HG02642 (cell line): ENCODE measurements around the gene CHRNB1.

ENCODE experiments used
- ATAC-seq: cut with Tn5 transposase; IDR thresholded peaks from one replicate; pipeline ENCODE4 v1.9.1; 2021; ENCODE audit warnings: mild to moderate bottlenecking; ENCODE audit not compliant: unreplicated experiment, poor library complexity

Gene CHRNB1, protein sequence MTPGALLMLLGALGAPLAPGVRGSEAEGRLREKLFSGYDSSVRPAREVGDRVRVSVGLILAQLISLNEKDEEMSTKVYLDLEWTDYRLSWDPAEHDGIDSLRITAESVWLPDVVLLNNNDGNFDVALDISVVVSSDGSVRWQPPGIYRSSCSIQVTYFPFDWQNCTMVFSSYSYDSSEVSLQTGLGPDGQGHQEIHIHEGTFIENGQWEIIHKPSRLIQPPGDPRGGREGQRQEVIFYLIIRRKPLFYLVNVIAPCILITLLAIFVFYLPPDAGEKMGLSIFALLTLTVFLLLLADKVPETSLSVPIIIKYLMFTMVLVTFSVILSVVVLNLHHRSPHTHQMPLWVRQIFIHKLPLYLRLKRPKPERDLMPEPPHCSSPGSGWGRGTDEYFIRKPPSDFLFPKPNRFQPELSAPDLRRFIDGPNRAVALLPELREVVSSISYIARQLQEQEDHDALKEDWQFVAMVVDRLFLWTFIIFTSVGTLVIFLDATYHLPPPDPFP

DNA sequence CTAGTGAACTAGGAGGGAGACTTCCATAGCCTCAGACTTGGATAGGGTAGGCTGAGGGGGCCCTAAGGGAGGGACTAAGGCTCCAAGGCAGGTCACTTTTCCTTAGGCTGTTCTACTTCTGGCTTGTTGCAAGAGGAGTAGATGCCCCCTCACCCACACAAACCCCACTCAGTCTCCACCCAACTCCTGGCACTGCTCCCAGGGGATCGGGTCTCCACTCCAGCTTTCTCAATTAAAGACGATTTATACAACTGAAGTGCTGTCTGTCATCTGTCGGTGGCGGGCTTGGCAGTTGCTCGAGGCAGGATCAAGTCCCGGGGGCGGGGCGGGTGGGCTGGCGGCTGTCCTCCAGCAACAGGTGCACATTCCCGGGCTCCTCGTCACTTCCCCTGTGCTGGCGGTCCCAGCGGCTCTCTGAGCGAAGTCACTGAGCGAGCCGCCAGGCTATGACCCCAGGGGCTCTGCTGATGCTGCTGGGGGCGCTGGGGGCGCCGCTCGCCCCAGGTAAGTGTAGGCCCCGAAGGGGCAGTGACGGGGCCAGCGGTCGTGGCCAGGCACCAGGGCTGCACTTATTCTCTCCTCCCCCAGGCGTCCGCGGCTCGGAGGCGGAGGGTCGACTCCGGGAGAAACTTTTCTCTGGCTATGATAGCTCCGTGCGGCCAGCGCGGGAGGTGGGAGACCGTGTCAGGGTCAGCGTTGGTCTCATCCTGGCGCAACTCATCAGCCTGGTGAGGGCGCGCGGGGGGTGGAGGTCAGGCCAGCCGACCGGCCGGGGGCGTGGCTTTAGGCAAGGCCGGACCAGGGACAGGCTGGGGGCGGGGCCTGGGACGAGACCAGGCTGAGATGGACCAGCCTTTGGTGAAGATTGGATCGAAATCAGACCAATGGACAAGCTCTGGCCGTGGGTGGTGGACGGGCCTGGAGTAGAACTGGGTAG lies at the start of gene CHRNB1:
TSS of gene CHRNB1 (plus strand) at position 380 of the 937 bp plus-strand sequence. CDS start at position 447, 67 bp downstream.
- ATAC-seq, result peak; percentile 54

DNA sequence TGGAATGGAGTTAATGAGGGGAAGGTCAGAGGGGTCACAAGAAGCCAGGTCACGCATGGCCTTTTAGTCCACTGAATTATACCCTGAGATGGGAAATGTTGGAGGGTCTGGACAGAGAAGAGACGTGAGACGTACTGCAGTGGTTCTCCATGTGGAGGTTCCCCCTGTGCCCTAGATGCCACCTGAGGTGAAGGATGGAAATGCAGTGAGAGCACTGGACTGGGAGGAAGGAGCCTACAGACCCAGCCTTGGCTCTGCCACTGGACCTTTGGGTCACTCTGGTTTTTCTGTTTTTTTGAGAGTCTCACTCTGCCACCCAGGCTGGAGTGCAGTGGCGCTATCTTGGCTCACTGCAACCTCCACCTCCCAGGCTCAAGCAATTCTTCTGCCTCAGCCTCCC lies 48.7 kb upstream of the CHRNB1 start:
- ATAC-seq, result no peak

DNA sequence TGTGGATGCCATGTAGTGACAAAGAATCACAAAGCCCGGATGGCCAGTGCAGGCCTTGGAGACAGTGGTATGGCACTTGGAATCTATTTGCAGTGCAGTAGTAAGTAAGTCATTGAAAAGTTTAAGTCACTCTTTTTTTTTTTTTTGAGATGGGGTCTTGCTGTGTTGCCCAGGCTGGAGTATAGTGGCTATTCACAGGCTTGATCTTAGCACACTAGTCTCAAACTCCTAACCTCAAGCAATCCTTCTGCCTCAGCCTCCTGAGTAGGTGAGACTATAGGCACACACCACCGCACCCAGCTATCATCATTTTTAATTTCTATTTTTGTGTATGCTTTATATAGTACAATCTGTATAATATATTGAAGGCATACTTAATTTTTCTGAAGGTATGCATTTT lies 46.2 kb upstream of the CHRNB1 start:
- ATAC-seq, result no peak

DNA sequence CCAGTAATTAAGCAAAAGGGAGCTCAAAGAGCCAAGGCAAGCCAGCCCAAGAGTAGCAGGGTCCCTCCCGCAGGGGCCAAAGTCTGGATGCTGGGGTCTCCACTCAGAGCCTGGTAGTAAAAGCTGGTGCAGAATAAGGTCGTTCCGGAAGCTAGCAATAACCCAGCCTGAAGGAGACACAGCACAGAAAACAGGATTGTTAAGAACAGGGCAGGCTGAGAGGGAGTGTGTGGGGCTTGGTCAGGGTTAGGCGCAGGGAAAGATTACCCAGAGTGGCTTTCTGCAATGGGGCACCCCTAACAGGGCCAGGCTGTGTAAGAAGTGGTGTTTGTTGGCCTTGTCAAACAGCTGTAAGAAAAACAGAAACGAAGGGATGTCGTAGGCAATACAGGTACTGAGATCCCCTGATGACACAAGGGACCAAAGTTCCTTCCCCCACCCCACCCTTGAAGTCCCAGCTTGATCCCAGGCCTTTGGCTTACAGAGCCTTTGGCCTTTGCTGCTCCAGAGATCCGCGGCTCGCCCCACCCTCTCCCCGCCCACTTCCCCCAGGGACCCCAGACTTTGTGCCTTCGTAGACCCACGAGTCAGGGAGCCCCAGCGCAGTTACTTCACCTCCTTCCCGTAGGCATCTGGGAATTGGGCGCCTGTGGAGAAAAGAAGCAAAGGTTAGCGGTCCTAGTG lies 41.7 kb upstream of the CHRNB1 start:
- no peak for ATAC-seq

DNA sequence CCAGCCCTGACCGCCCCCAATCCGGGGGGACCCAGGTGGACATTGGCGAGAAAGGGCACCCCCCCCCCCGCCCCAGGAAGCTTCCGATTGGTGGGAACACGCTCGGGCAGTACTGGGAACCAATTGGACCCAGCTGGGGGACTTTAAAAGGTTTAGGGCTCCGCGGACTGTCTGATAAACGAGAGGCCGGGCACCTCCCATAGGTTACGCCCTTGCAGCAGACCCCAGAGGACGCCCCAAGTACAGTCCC lies 41.2 kb upstream of the CHRNB1 start:
- ATAC-seq, result no peak

DNA sequence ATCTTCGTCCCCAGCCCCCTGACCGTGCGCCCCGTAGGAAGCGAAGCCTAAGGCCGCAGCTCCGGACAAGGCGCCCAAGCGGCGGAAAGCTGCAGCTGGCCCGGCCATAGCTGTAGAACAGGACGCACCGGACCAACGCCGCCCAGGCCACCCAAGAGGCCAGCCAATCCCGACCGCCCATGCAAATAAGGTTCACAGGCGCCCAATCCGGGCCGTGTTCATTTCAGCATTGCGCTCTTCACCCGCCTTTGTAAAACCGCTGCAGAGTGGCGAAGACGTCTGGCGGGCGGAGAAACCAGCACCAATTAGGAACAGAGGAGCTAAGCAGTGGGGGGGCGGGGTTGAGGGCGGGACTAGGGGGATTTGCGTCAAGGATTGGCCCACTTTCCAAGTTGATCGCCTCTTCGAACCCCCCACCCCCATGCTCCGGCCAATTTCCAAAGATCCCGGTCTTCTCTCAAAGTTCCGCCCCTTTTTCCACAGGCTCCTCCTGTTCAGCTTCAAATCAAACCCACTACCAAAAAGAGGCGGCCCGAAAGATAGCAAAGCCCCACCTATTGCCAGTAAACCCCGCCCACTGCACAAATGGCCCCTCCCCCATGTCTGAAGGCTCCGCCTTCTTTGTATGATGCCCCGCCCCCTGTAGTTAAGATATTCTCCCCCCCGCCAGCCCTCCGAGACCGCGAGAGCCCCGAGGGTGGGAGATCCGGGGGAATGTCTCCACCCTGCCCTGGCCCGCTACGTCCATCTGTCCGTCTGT lies 40.7 kb upstream of the CHRNB1 start, which contains the start of gene TMEM256:
TSS of gene TMEM256 (minus strand) at position 121 of the 760 bp plus-strand sequence. CDS start at position 108, 13 bp downstream.
- ATAC-seq, result peak; percentile 95

DNA sequence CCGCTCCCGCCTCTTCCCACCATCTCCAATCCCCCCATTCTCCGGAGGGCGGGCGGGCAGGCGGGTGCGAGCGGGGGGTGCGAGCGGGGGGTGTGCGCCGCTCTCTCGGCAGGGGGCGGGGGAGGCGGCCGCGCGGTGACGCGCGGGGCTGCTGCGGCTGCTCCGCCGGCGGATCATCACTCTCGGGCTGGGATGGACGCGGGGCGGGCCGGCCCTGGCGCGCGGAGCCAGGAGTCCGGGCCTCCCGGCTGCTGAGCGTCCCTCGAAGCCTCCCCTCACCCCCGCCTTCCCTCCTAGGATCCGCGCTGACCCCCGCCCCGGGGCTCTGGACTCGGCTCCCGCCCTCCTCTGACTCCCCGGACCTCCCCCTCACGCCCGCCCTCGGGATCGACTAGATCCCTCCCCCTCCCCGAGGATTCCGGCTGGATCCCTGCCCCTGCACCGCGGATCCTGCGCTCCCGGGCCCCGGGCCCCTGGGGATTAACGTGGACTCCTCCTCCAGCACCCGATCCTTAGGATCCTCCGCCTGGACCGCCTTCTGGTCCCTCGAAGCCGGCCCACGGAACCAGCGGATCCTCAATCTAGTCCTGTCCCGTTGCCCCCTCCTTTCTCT lies 40.0 kb upstream of the CHRNB1 start:
- peak; percentile 16 for ATAC-seq

DNA sequence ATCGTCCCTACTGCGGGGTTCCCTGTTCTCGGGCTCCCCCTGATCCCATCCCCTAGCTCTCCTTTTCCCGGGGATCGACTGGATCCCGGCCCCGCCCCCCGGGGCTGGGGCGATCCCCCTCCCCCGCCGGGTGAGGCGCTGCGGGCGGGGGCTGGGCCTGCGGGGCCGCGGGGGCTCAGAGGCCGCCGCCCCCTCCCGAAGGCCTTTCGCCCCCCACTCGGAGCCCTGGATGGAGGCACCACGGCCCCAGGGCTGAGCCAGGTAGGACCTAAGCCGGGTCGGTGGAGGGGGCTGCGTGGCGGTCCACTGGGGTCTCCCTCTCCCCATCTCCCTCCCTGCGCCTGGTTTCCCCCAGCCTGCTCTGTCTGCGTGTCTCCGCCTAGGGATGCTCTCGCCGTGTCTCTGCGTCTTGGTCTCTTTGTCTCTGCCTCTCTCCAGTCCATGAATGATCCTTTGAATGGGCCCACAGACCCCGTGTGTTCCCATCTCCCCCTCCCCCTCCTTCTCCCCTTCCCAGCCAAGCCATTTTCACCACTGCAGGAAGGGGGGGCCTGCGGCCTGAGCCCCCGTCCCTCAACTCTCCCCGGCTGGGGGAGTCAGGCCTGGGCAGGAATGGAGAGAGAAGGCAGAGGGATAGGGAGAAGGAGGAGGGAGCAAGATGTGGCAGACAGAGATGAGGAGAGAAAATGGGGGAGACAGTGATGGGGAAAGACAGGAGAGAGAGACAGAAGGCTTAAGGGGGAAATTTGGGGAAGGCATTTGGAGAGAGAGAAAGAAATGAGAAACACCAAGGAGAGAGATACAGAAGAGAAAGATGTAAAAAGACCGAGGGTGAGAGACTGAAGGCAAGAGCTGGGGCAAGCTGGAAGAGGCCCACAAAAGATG lies 39.3 kb upstream of the CHRNB1 start:
- no peak for ATAC-seq

DNA sequence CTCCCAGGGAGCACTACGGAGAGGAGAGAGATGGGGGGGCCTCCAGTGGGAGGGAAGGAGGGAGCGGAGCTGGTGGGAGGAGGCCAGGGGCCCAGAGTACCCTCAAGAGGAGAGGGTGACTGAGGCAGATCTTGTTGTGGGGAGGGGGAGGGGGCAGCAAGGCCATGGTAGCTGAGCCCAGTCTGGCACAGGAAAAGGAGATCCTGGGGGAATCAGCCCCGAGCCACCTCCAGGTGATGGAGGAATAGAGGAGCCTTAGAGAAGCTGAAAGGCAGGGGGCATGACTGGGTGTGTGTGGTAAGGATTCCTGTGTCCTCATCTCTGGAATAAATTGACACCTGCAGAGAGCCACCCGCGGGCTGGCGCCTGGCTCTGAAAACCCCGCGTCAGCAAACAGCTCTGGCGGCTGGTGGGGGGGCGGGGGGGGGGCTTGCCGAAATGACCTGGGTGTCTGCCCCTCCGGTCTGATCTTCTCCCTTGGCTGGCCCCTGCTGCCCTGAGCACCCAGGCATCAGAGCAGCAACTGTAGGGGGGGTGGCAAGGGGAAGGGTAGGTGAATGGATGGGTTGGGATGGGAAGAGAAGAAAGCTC lies 38.5 kb upstream of the CHRNB1 start:
- no peak for ATAC-seq

DNA sequence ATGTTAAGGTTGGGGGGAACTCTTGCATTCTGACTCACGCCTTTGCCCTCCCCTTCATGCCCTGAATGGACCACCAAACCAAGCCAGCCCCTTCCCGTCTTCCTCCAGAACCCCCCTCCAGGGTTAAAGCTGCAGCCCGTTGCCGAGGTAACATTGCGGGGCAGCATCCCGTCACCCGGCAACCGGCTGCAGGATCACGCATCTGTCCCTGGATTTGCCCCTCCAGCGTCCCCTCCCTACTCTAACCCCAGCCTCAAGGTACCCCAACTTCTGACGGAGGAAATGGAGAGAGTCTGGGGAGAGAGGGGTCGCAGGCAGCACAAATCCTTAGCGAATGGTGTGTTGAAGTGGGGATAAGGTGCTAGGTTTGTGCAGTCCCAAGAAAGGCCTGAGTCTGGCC lies 37.8 kb upstream of the CHRNB1 start:
- ATAC-seq, result no peak

DNA sequence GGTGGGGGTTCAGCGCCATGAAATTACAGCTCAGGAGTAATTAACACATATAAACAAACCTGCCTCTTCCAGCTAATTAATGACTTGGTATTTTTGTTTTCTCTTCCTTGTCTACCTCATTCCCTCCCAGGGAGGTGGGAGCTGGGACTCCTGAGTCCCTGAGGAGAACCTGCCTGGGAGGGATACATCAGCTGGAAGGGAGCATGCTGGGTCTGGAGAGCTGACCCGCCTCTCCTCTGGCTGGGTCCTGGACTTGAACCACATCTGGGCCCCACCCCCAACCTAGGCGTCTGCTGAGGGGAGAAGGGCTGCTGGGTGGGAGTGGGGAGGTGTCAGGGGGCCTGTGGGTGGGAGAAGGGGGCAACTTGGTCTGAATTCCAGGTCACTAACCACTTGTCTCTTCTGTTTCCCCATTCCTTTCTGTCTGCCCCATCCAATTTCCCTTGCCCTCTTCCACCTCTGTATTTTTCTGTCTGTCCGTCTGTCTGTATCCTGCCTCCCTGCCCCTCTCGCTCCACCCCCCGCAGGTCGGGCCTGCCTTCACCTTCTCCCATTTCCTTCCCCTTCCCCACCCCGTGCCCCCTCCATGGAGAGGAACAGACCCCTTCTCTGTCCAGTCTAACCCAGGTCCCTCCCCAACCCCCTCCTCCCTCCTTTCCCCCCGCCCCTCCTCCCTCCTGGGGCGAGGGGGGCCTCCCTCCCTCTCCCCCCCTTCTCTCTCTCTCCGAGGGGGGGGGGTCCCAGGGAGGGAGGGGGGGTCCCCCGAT lies 37.2 kb upstream of the CHRNB1 start, which contains the start of gene NLGN2:
TSS of gene NLGN2 (plus strand) at position 361 of the 767 bp plus-strand sequence. CDS start 411 bp downstream, outside the sequence.
- no peak for ATAC-seq

DNA sequence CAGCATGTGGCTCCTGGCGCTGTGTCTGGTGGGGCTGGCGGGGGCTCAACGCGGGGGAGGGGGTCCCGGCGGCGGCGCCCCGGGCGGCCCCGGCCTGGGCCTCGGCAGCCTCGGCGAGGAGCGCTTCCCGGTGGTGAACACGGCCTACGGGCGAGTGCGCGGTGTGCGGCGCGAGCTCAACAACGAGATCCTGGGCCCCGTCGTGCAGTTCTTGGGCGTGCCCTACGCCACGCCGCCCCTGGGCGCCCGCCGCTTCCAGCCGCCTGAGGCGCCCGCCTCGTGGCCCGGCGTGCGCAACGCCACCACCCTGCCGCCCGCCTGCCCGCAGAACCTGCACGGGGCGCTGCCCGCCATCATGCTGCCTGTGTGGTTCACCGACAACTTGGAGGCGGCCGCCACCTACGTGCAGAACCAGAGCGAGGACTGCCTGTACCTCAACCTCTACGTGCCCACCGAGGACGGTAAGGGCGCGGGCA lies 36.6 kb upstream of the CHRNB1 start:
- ATAC-seq, result no peak

DNA sequence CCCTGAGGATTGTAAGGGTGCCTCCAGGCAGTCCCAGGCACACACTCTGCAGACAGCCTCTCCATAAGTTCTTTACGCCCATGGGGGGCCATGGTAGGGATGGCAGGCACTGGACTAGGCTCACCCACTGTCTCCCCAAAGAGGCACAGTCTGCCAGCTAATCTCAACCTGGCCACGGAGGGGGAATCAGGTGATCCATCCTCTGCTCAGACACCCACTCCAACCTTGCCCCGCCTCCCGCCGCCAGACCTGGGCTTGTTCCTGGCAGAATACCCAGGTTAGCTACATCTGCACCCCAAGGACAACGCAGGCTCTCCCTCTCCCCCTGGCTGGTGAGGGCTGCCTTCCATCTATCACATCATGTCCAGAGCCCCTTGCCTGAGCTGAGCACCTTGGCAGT lies 36.0 kb upstream of the CHRNB1 start:
- ATAC-seq, result no peak

DNA sequence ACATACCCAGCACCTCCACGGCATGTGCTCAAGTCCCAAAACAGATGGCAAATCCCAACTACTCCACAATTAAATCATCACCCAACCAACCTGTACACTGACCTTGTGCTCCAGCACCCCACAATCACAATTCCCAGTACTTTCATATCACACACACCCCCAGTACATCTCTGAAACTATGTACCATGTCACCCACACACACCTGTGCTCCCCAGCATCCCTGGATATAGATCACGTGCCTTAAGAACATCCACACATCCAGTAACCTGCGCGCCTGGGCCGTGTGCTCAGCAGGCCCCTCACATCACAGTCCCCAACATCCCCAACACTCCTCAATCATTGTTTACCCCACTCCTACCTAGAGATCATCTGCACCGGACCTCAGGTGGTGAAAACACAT lies 35.1 kb upstream of the CHRNB1 start:
- no peak for ATAC-seq

DNA sequence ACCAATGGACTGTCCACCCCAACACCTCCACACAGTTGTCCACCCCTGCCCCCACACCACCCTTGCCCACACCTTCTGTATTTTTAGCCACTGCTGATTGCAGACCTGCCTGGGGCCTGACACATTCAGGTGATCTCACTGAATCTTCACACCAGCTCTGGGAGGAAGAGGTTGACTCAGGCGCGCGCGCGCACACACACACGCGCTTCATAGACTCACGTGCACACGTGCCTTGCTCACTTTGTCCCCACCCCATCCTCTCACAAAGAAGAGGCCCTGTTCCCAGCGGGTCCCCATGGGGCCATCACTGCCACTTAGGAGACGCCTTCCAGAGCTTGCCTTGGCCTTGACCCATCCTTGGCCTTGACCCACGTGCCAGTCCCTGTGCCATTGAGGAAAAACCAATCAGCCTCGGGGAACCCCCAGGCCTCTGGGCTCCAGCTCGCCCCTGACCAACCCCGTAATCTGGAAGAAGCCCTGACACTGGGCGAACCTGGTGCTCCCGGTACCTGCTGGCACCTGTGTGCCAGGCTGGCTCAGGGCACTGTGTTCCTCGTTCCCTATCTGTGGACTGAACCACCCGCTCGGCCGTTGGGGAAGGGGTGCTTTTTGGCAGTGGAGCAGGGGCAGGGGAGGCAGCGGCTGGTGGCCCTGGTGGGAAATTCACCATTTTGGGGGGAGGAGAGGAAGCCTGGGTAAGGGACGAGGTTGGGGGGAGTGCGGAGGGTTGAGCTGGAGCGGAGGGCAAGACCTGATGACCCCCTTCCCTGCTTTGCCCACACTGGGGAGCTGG lies 34.0 kb upstream of the CHRNB1 start:
- ATAC-seq, result no peak

DNA sequence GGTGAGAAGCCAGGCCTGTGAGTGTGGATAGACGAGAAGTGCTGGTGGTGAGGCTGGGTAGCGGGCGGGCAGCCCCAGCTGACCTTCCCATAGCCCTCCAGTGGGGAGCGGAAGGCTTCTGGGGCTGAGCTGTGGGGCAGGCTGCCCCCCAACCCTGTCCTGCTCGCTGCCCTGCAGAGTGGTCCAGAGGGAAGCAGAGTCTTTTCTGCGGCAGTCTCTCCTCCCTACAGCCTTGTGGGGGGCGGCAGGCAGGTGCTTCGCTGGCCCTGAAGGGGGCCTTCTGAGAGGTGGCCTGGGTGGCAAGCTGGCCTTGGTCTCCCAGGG lies 33.5 kb upstream of the CHRNB1 start:
- no peak for ATAC-seq
